HepG2 (cell line): ENCODE results near the gene GRK5. TPM values are rescaled to one million over a fixed set of nuclear protein-coding genes. Genes with fewer than 3 reads are reported as not detected.

Experiments used
- JUND ChIP-seq: sonication (generic); formaldehyde crosslinking; IDR thresholded peaks from 2 replicates; pipeline ENCODE4 v1.8.0; 2022; ENCODE audit warnings: mild to moderate bottlenecking, missing genetic modification reagents
- KAT8 ChIP-seq: IDR thresholded peaks from 2 replicates; pipeline ENCODE4 v1.6.1; 2016; ENCODE audit warnings: missing genetic modification reagents, missing compliant biosample characterization
- MIXL1 ChIP-seq: IDR thresholded peaks from 2 replicates; pipeline ENCODE4 v1.6.1; 2016
- MLX ChIP-seq: IDR thresholded peaks from 2 replicates; pipeline ENCODE4 v1.6.1; 2016
- MLXIP ChIP-seq: sonication (generic); formaldehyde crosslinking; IDR thresholded peaks from 2 replicates; pipeline ENCODE4 v1.9.0; 2021; ENCODE audit warnings: missing genetic modification reagents, borderline replicate concordance
- NR2F2 ChIP-seq: IDR thresholded peaks from 2 replicates; pipeline ENCODE4 v1.6.1; 2012; ENCODE audit warnings: low read depth, inconsistent platforms, borderline replicate concordance
- PHB2 ChIP-seq: fragments of 450-650 bp; IDR thresholded peaks from 2 replicates; pipeline ENCODE4 v1.6.1; 2018; ENCODE audit not compliant: partially characterized antibody
- THAP11 ChIP-seq: IDR thresholded peaks from 2 replicates; pipeline ENCODE4 v1.6.1; 2016; ENCODE audit warnings: missing biosample characterization, missing genetic modification reagents
- TP53 ChIP-seq: sonication (generic); formaldehyde crosslinking; conservative IDR thresholded peaks from 2 replicates; pipeline ENCODE4 v1.4.0; 2020; ENCODE audit warnings: missing genetic modification reagents
- WIZ ChIP-seq: sonication (generic); formaldehyde crosslinking; IDR thresholded peaks from 2 replicates; pipeline ENCODE4 v1.5.1; 2020; ENCODE audit warnings: mild to moderate bottlenecking, missing genetic modification reagents
- ZFP36L1 ChIP-seq: sonication (generic); formaldehyde crosslinking; IDR thresholded peaks from 2 replicates; pipeline ENCODE4 v1.8.0; 2022; ENCODE audit warnings: mild to moderate bottlenecking, missing genetic modification reagents, moderate library complexity
- ZNF569 ChIP-seq: sonication (generic); formaldehyde crosslinking; IDR thresholded peaks from 2 replicates; pipeline ENCODE4 v1.5.0; 2020; ENCODE audit warnings: mild to moderate bottlenecking, missing genetic modification reagents, moderate library complexity, borderline replicate concordance
- ZNF747 ChIP-seq: sonication (generic); formaldehyde crosslinking; IDR thresholded peaks from 2 replicates; pipeline ENCODE4 v1.8.1; 2023; ENCODE audit warnings: missing genetic modification reagents, mild to moderate bottlenecking, borderline replicate concordance
- ZNF792 ChIP-seq: IDR thresholded peaks from 2 replicates; pipeline ENCODE4 v1.6.1; 2016
- polyA plus RNA-seq, 8 experiments: library from polyadenylated mRNA; depleted of rRNA in 3 of 8; stranded (reverse) in 7 of 8; unstranded in 1 of 8; fragments of >200 nt; fragmentation: Illumina TruSeq in 4 of 8; extraction: Trizol in 4 of 8; gene quantifications; 2 replicates each; pipeline versions ENCODE4 v1.2.1 to v1.2.3, GENCODE V29; 2011 to 2016; ENCODE audit warnings: low read depth in 4 of 8, missing spikeins in 1 of 8, mixed read lengths in 1 of 8; ENCODE audit not compliant: insufficient read depth in 1 of 8
- total RNA-seq, 5 experiments: library from RNA; depleted of rRNA; stranded (reverse); fragments of >200 nt; fragmentation: Illumina TruSeq; extraction: Trizol; gene quantifications; 2 replicates each; pipeline ENCODE4 v1.2.3, GENCODE V29; 2016; ENCODE audit warnings: low read depth in 1 of 5
- TF ChIP-seq, protein P1 (sequence below): sonication (generic); formaldehyde crosslinking; IDR thresholded peaks from 2 replicates; pipeline ENCODE4 v1.5.0; 2020; ENCODE audit warnings: mild to moderate bottlenecking, missing genetic modification reagents
- TF ChIP-seq, protein P2 (sequence below): sonication (generic); formaldehyde crosslinking; IDR thresholded peaks from 2 replicates; pipeline ENCODE4 v1.4.0; 2020; ENCODE audit warnings: missing genetic modification reagents
- TF ChIP-seq, protein P3 (sequence below): sonication (generic); formaldehyde crosslinking; conservative IDR thresholded peaks from 2 replicates; pipeline ENCODE4 v1.4.0; 2020; ENCODE audit warnings: mild to moderate bottlenecking, missing genetic modification reagents, moderate library complexity
- TF ChIP-seq, protein P4 (sequence below): IDR thresholded peaks from 2 replicates; pipeline ENCODE4 v1.6.1; 2016; ENCODE audit warnings: low read depth, borderline replicate concordance

GRK5 gene
- total and polyA plus RNA-seq, 2 of the 13 experiments (the other 11 are each of a cell fraction or from before 2014, with no cell fraction given) = 10.4 to 12.6 TPM

- TF ChIP-seq MLXIP (CRISPR knock-in tag) (no peak), KAT8 (CRISPR knock-in tag) (0 out of 2 replicates have a peak, but pooled peaks have one; percentile 37), MLX (CRISPR knock-in tag) (no peak), ZNF792 (CRISPR knock-in tag) (0 out of 2 replicates have a peak, but pooled peaks have one; percentile 15), ZNF747 (CRISPR knock-in tag) (no peak), WIZ (CRISPR knock-in tag) (no peak), ZFP36L1 (no peak), PHB2 (no peak), NR2F2 (no peak), JUND (CRISPR knock-in tag) (no peak), THAP11 (CRISPR knock-in tag) (peak; percentile 30; the same call in 1 of the 2 replicates), TP53 (no peak), MIXL1 (0 out of 2 replicates have a peak, but pooled peaks have one; percentile 39), ZNF569 (CRISPR knock-in tag) (no peak)
- TF ChIP-seq, protein P1, sequence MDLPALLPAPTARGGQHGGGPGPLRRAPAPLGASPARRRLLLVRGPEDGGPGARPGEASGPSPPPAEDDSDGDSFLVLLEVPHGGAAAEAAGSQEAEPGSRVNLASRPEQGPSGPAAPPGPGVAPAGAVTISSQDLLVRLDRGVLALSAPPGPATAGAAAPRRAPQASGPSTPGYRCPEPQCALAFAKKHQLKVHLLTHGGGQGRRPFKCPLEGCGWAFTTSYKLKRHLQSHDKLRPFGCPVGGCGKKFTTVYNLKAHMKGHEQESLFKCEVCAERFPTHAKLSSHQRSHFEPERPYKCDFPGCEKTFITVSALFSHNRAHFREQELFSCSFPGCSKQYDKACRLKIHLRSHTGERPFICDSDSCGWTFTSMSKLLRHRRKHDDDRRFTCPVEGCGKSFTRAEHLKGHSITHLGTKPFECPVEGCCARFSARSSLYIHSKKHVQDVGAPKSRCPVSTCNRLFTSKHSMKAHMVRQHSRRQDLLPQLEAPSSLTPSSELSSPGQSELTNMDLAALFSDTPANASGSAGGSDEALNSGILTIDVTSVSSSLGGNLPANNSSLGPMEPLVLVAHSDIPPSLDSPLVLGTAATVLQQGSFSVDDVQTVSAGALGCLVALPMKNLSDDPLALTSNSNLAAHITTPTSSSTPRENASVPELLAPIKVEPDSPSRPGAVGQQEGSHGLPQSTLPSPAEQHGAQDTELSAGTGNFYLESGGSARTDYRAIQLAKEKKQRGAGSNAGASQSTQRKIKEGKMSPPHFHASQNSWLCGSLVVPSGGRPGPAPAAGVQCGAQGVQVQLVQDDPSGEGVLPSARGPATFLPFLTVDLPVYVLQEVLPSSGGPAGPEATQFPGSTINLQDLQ (CRISPR knock-in tag) = no peak
- TF ChIP-seq, protein P2, sequence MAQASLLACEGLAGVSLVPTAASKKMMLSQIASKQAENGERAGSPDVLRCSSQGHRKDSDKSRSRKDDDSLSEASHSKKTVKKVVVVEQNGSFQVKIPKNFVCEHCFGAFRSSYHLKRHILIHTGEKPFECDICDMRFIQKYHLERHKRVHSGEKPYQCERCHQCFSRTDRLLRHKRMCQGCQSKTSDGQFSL = no peak
- TF ChIP-seq, protein P3, sequence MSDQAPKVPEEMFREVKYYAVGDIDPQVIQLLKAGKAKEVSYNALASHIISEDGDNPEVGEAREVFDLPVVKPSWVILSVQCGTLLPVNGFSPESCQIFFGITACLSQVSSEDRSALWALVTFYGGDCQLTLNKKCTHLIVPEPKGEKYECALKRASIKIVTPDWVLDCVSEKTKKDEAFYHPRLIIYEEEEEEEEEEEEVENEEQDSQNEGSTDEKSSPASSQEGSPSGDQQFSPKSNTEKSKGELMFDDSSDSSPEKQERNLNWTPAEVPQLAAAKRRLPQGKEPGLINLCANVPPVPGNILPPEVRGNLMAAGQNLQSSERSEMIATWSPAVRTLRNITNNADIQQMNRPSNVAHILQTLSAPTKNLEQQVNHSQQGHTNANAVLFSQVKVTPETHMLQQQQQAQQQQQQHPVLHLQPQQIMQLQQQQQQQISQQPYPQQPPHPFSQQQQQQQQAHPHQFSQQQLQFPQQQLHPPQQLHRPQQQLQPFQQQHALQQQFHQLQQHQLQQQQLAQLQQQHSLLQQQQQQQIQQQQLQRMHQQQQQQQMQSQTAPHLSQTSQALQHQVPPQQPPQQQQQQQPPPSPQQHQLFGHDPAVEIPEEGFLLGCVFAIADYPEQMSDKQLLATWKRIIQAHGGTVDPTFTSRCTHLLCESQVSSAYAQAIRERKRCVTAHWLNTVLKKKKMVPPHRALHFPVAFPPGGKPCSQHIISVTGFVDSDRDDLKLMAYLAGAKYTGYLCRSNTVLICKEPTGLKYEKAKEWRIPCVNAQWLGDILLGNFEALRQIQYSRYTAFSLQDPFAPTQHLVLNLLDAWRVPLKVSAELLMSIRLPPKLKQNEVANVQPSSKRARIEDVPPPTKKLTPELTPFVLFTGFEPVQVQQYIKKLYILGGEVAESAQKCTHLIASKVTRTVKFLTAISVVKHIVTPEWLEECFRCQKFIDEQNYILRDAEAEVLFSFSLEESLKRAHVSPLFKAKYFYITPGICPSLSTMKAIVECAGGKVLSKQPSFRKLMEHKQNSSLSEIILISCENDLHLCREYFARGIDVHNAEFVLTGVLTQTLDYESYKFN (CRISPR knock-in tag) = peak; percentile 16; the same call in 1 of the 2 replicates
- TF ChIP-seq, protein P4, sequence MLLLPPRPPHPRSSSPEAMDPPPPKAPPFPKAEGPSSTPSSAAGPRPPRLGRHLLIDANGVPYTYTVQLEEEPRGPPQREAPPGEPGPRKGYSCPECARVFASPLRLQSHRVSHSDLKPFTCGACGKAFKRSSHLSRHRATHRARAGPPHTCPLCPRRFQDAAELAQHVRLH = peak; percentile 55; the same call in 1 of the 2 replicates
Measured at GRCh38 chr10:119362122-119362521, 154.8 kb downstream of the GRK5 start (continued).
